H9 (cell line): ENCODE measurements around the gene SDK1. TPM values are rescaled to one million over a fixed set of nuclear protein-coding genes. Genes with fewer than 3 reads are reported as not detected.

Experiments used
- DNase-seq: peaks from one replicate; pipeline ENCODE4 v3.0.0-alpha.2; 2017
- H2AFZ ChIP-seq: one replicate; pipeline ENCODE4 v1.6.1; 2013; ENCODE audit warnings: mild to moderate bottlenecking, low read length, control low read depth, moderate library complexity
- H2AK5ac ChIP-seq: 2 replicates; pipeline ENCODE4 v1.6.1; 2013; ENCODE audit warnings: low read length, control low read depth, mixed read lengths; ENCODE audit not compliant: insufficient read length
- H2BK120ac ChIP-seq: one replicate; pipeline ENCODE4 v1.6.1; 2013; ENCODE audit warnings: low read depth, mild to moderate bottlenecking, low read length, control low read depth, inconsistent platforms; ENCODE audit not compliant: poor library complexity, severe bottlenecking
- H2BK12ac ChIP-seq: 2 replicates; pipeline ENCODE4 v1.6.1; 2013; ENCODE audit warnings: low read length, control low read depth, mixed read lengths, low read depth; ENCODE audit not compliant: insufficient read length
- H2BK15ac ChIP-seq: 2 replicates; pipeline ENCODE4 v1.6.1; 2013; ENCODE audit warnings: low read depth, low read length, control low read depth
- H2BK20ac ChIP-seq: one replicate; pipeline ENCODE4 v1.6.1; 2013; ENCODE audit warnings: low read depth, mild to moderate bottlenecking, low read length, control low read depth, inconsistent platforms; ENCODE audit not compliant: poor library complexity, severe bottlenecking
- H2BK5ac ChIP-seq: 2 replicates; pipeline ENCODE4 v1.6.1; 2013; ENCODE audit warnings: low read length, control low read depth, mixed read lengths; ENCODE audit not compliant: insufficient read length
- H3K14ac ChIP-seq: 2 replicates; pipeline ENCODE4 v1.6.1; 2013; ENCODE audit warnings: low read length, control low read depth; ENCODE audit not compliant: insufficient read depth
- H3K18ac ChIP-seq: 2 replicates; pipeline ENCODE4 v1.6.1; 2013; ENCODE audit warnings: low read depth, mild to moderate bottlenecking, mixed read lengths, low read length, control low read depth; ENCODE audit not compliant: insufficient read length
- H3K23ac ChIP-seq: 2 replicates; pipeline ENCODE4 v1.6.1; 2013; ENCODE audit warnings: low read length, control low read depth, mixed read lengths, low read depth; ENCODE audit not compliant: insufficient read length
- H3K23me2 ChIP-seq: 2 replicates; pipeline ENCODE4 v1.6.1; 2013; ENCODE audit warnings: low read depth, mild to moderate bottlenecking, mixed read lengths, low read length, control low read depth; ENCODE audit not compliant: insufficient read length, poor library complexity, severe bottlenecking
- H3K27ac ChIP-seq: 2 replicates; pipeline ENCODE4 v1.5.1; 2013; ENCODE audit warnings: low read length, control low read depth, mixed read lengths, low read depth; ENCODE audit not compliant: insufficient read length
- H3K27me3 ChIP-seq: 2 replicates; pipeline ENCODE4 v1.6.1; 2013; ENCODE audit warnings: low read length, control low read depth, inconsistent platforms; ENCODE audit not compliant: insufficient read depth
- H3K4ac ChIP-seq: 2 replicates; pipeline ENCODE4 v1.6.1; 2013; ENCODE audit warnings: low read depth, mild to moderate bottlenecking, control low read depth, inconsistent platforms, low read length, moderate library complexity
- H3K4me1 ChIP-seq: 2 replicates; pipeline ENCODE4 v1.6.1; 2013; ENCODE audit warnings: low read length, control low read depth, inconsistent platforms; ENCODE audit not compliant: insufficient read depth
- H3K4me2 ChIP-seq: 2 replicates; pipeline ENCODE4 v1.6.1; 2013; ENCODE audit warnings: low read length, control low read depth, mixed read lengths; ENCODE audit not compliant: insufficient read length, insufficient read depth
- H3K56ac ChIP-seq: 2 replicates; pipeline ENCODE4 v1.6.1; 2013; ENCODE audit warnings: low read depth, mild to moderate bottlenecking, mixed read lengths, low read length, control low read depth; ENCODE audit not compliant: insufficient read length
- H3K79me1 ChIP-seq: 2 replicates; pipeline ENCODE4 v1.6.1; 2013; ENCODE audit warnings: low read depth, mild to moderate bottlenecking, moderate library complexity, low read length, control low read depth, inconsistent platforms; ENCODE audit not compliant: insufficient read depth, poor library complexity, severe bottlenecking
- H3K79me2 ChIP-seq: 2 replicates; pipeline ENCODE4 v1.6.1; 2013; ENCODE audit warnings: low read length, control low read depth, inconsistent platforms; ENCODE audit not compliant: insufficient read depth
- H3K9ac ChIP-seq: 2 replicates; pipeline ENCODE4 v1.6.1; 2013; ENCODE audit warnings: low read length, control low read depth, mixed read lengths; ENCODE audit not compliant: insufficient read length; ENCODE audit errors: extremely low read depth
- H3K9me3 ChIP-seq: one replicate; pipeline ENCODE4 v1.6.1; 2013; ENCODE audit warnings: low read depth, low read length, inconsistent platforms; ENCODE audit not compliant: control insufficient read depth
- H3T11ph ChIP-seq: one replicate; pipeline ENCODE4 v1.6.1; 2013; ENCODE audit warnings: mild to moderate bottlenecking, low read length, control low read depth, inconsistent platforms
- H4K20me1 ChIP-seq: one replicate; pipeline ENCODE4 v1.6.1; 2013; ENCODE audit not compliant: control insufficient read depth, insufficient read length, insufficient read depth
- H4K5ac ChIP-seq: 2 replicates; pipeline ENCODE4 v1.6.1; 2013; ENCODE audit warnings: low read depth, mild to moderate bottlenecking, mixed read lengths, low read length, control low read depth; ENCODE audit not compliant: insufficient read length
- H4K8ac ChIP-seq: replicated peaks from 2 replicates; pipeline ENCODE4 v1.6.1; 2013; ENCODE audit warnings: low read length, control low read depth, mixed read lengths, low read depth; ENCODE audit not compliant: insufficient read length
- H4K91ac ChIP-seq: 2 replicates; pipeline ENCODE4 v1.6.1; 2013; ENCODE audit warnings: low read depth, mild to moderate bottlenecking, moderate library complexity, mixed read lengths, low read length, control low read depth; ENCODE audit not compliant: insufficient read length
- H3K27ac Mint-ChIP-seq, 3 experiments: 2 replicates in 2 of 3; 3 replicates in 1 of 3; pipeline ENCODE4 v1.8.0; 2020 to 2021; ENCODE audit warnings: mixed read lengths in 3 of 3, mild to moderate bottlenecking in 1 of 3, moderate library complexity in 1 of 3
- H3K27me3 Mint-ChIP-seq: 2 replicates; pipeline ENCODE4 v1.8.0; 2021; ENCODE audit warnings: low read depth, mild to moderate bottlenecking, moderate library complexity, mixed read lengths
- H3K36me3 Mint-ChIP-seq, 3 experiments: 2 replicates in 2 of 3; 3 replicates in 1 of 3; pipeline ENCODE4 v1.8.0; 2020 to 2021; ENCODE audit warnings: low read depth in 3 of 3, mixed read lengths in 3 of 3; ENCODE audit not compliant: insufficient read depth in 1 of 3
- H3K4me1 Mint-ChIP-seq, 2 experiments: 2 replicates each; pipeline ENCODE4 v1.8.0; 2020; ENCODE audit warnings: mixed read lengths in 2 of 2
- H3K4me3 Mint-ChIP-seq, 2 experiments: 2 replicates in 1 of 2; 3 replicates in 1 of 2; pipeline ENCODE4 v1.8.0; 2020 to 2021; ENCODE audit warnings: mild to moderate bottlenecking in 2 of 2, mixed read lengths in 2 of 2, moderate library complexity in 1 of 2
- H3K9me3 Mint-ChIP-seq, 2 experiments: 2 replicates in 1 of 2; 3 replicates in 1 of 2; pipeline ENCODE4 v1.8.0; 2020; ENCODE audit warnings: mild to moderate bottlenecking in 2 of 2, mixed read lengths in 2 of 2, moderate library complexity in 1 of 2
- WGBS: extraction: QIAGEN DNeasy Blood & Tissue Kit; methylation state at CpG from one replicate; pipeline ENCODE4 v1.1.7; 2013; ENCODE audit warnings: missing lambda C conversion rate, low lambda C conversion rate, mixed read lengths; ENCODE audit not compliant: insufficient read length; ENCODE audit errors: extremely low coverage; 5-methylcytosine and 5-hydroxymethylcytosine counted together
- total RNA-seq: library from RNA; stranded (reverse); gene quantifications from 2 replicates; pipeline ENCODE4 v1.2.1, GENCODE V29; 2021
- TF ChIP-seq, protein P1 (sequence below): fragments of 200-600 bp; sonication (generic); conservative IDR thresholded peaks from 3 replicates; pipeline ENCODE4 v1.8.0; 2021; ENCODE audit warnings: antibody characterized with exemption, mild to moderate bottlenecking

Gene SDK1
- total RNA-seq, 1 experiment from 2014 or later, result 8.7 TPM

DNA sequence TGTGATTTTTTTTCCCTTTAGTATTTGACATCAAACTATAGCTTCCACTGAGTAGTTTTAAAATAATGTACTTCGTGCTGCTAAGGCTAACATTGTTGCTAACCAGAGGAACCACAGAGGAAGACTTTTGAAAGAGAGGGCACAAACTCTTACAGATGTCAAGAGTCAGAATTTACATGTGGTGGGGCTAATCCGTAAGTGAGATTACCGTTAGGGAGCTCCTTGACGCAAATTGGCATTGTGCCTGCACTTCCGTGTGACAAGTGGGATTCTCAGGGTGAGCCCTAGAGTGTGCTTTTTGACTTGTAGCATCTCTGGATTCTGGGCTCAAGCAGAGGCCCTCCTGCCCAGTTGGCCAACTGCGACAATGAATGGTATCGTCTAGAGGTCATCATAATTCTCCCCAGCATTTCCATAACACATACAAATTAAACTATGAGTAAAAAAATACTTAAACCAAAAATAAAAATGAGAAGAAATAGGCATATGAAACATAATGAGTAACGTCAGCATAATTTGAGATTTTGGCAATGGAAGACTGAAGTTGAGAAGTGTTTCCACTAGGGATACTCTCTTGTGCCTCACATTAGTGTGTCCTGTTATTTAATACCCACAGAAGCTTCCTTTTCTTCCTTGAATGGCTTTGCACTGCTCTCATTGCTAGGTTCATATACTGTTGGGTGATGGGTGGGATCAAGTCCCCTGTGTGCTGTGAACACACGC is 164.0 kb downstream of the SDK1 start:
- no peaks in the 10 kb centered on the region for H3K23me2 ChIP-seq
- H2BK5ac ChIP-seq, result no peak overlapping the region
- no peak overlapping the region for H3T11ph ChIP-seq
- Mint-ChIP-seq H3K9me3 (no peaks in the 10 kb centered on the region), H3K4me3 (no peak overlapping the region), H3K27ac (no peak overlapping the region), H3K4me1 (peaks cover 3% of the 10 kb centered on the region in 2 experiments; a peak in 3 of 4 replicates), H3K36me3 (no peaks in the 10 kb centered on the region; a peak in 1 of 7 replicates), H3K27me3 (no peaks in the 10 kb centered on the region; the same call in 1 of the 2 replicates)
- TF ChIP-seq, protein P1, sequence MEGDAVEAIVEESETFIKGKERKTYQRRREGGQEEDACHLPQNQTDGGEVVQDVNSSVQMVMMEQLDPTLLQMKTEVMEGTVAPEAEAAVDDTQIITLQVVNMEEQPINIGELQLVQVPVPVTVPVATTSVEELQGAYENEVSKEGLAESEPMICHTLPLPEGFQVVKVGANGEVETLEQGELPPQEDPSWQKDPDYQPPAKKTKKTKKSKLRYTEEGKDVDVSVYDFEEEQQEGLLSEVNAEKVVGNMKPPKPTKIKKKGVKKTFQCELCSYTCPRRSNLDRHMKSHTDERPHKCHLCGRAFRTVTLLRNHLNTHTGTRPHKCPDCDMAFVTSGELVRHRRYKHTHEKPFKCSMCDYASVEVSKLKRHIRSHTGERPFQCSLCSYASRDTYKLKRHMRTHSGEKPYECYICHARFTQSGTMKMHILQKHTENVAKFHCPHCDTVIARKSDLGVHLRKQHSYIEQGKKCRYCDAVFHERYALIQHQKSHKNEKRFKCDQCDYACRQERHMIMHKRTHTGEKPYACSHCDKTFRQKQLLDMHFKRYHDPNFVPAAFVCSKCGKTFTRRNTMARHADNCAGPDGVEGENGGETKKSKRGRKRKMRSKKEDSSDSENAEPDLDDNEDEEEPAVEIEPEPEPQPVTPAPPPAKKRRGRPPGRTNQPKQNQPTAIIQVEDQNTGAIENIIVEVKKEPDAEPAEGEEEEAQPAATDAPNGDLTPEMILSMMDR, result no peak
- H3K4me1 ChIP-seq, result no peaks in the 10 kb centered on the region
- no peak overlapping the region for H3K27ac ChIP-seq
- no peak overlapping the region for H3K18ac ChIP-seq
- no peak overlapping the region for H2BK12ac ChIP-seq
- H3K79me2 ChIP-seq, result no peaks in the 10 kb centered on the region
- H2BK120ac ChIP-seq, result no peak overlapping the region
- H3K14ac ChIP-seq, result no peak overlapping the region
- no peak overlapping the region for H3K23ac ChIP-seq
- no peak overlapping the region for H2AFZ ChIP-seq
- H3K56ac ChIP-seq, result no peak overlapping the region
- H2BK20ac ChIP-seq, result no peak overlapping the region
- no peak overlapping the region for H3K4ac ChIP-seq
- H2AK5ac ChIP-seq, result no peak overlapping the region
- H4K5ac ChIP-seq, result no peak overlapping the region
- H3K4me2 ChIP-seq, result no peak overlapping the region
- no CpG with 5 or more reads among the region's 9 CpGs for WGBS
- H4K8ac ChIP-seq, result no peak overlapping the region
- H4K91ac ChIP-seq, result no peak overlapping the region
- H3K27me3 ChIP-seq, result no peaks in the 10 kb centered on the region
- H3K9ac ChIP-seq, result no peak overlapping the region
- no peak overlapping the region for H2BK15ac ChIP-seq
- H4K20me1 ChIP-seq, result no peaks in the 10 kb centered on the region
- no peaks in the 10 kb centered on the region for H3K9me3 ChIP-seq
- no peaks in the 10 kb centered on the region for H3K79me1 ChIP-seq
- no peak for DNase-seq
